HL-60/S4 (cell line): ENCODE measurements around the gene ADARB2.
"Not testable (repeated sequence)": the region's sequence is repeated elsewhere in the genome, so short reads cannot be mapped to it uniquely, and the experiment has no call there.

Source experiments
- in situ Hi-C: fragments of 300-500 bp; cut with MboI; formaldehyde crosslinking; loops from 2 replicates; pipeline ENCODE4 v1.14.3; 2022; ENCODE audit warnings: low sequenced_read_pairs

Gene ADARB2

GRCh38 chr10:1737222-1738061 lies at the start of gene ADARB2:
Gene ADARB2 (minus strand): TSS chr10:1737525.
- in situ Hi-C loops: no loop called here

GRCh38 chr10:1785835-1786234 lies 48.5 kb upstream of the ADARB2 start:
- in situ Hi-C loops: no loop called here

- in situ Hi-C loops: no loop called here
These were observed 45.5 kb upstream of the ADARB2 start for GRCh38 chr10:1782841-1783240.

- in situ Hi-C loops: no loop called here
These were observed 42.5 kb upstream of the ADARB2 start for GRCh38 chr10:1779796-1780195.

GRCh38 chr10:1778375-1778969 lies 41.1 kb upstream of the ADARB2 start:
- in situ Hi-C loops: no loop called here

- in situ Hi-C loops: no loop called here
These were observed 38.9 kb upstream of the ADARB2 start for GRCh38 chr10:1776127-1776662.

GRCh38 chr10:1774796-1775195 lies 37.5 kb upstream of the ADARB2 start:
- in situ Hi-C loops: no loop called here

- in situ Hi-C loops: not testable (repeated sequence)
These were observed 35.9 kb upstream of the ADARB2 start for GRCh38 chr10:1773204-1773603.

- in situ Hi-C loops: no loop called here
These were observed 28.7 kb upstream of the ADARB2 start for GRCh38 chr10:1766049-1766448.

GRCh38 chr10:1762076-1762475 lies 24.8 kb upstream of the ADARB2 start:
- in situ Hi-C loops: no loop called here

GRCh38 chr10:1754506-1755153 lies 17.3 kb upstream of the ADARB2 start:
- in situ Hi-C loops: no loop called here

- in situ Hi-C loops: no loop called here
These were observed 14.8 kb upstream of the ADARB2 start for GRCh38 chr10:1752153-1752552.

GRCh38 chr10:1747590-1748157 lies 10.3 kb upstream of the ADARB2 start:
- in situ Hi-C loops: no loop called here

GRCh38 chr10:1746796-1747195 lies 9.5 kb upstream of the ADARB2 start:
- in situ Hi-C loops: no loop called here

- in situ Hi-C loops: no loop called here
These were observed 8.6 kb upstream of the ADARB2 start for GRCh38 chr10:1745780-1746456.

GRCh38 chr10:1744524-1744923 lies 7.2 kb upstream of the ADARB2 start:
- in situ Hi-C loops: no loop called here

- in situ Hi-C loops: no loop called here
These were observed 5.8 kb upstream of the ADARB2 start for GRCh38 chr10:1743141-1743540.

- in situ Hi-C loops: no loop called here
These were observed 4.1 kb upstream of the ADARB2 start for GRCh38 chr10:1741450-1741849.

GRCh38 chr10:1739751-1740150 lies 2.4 kb upstream of the ADARB2 start:
- in situ Hi-C loops: no loop called here

- in situ Hi-C loops: no loop called here
These were observed 1.6 kb upstream of the ADARB2 start for GRCh38 chr10:1738950-1739349.

- in situ Hi-C loops: no loop called here
These were observed 428 bp downstream of the ADARB2 start for GRCh38 chr10:1736972-1737221.
